MM.1S (cell line): ENCODE measurements around the gene FAM76A.

Experiments used
- EZH2 ChIP-seq: fragments of 300-600 bp; sonication (generic); optimal IDR thresholded peaks from 2 replicates; pipeline ENCODE3; 2017; ENCODE audit warnings: low read depth, mild to moderate bottlenecking, antibody characterized with exemption, low read length, mixed read lengths
- EZH2phosphoT487 ChIP-seq: fragments of 300-600 bp; sonication (generic); IDR thresholded peaks from 2 replicates; pipeline ENCODE4 v1.6.1; 2018; ENCODE audit warnings: antibody characterized with exemption, low read length
- TF ChIP-seq, protein P1 (sequence below): fragments of 300-600 bp; sonication (generic); IDR thresholded peaks from 2 replicates; pipeline ENCODE4 v1.5.1; 2016; ENCODE audit warnings: antibody characterized with exemption, low read length, mixed read lengths

DNA sequence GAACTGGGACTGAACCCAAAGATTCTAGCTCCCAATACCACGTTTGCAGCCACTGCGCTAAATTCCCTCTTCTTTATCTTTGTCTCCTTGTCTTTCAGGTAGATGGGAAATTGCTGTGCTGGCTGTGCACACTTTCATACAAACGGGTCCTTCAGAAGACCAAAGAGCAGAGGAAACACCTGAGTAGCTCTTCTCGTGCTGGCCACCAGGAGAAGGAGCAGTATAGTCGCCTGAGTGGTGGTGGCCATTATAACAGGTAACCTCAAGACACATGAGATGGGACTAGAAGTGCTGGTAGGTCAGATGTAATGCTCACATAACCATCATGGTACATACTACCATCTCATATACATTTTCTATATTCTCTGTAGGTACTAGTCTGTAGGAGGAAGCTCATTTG is 18.8 kb downstream of the FAM76A start:
- TF ChIP-seq, protein P1, sequence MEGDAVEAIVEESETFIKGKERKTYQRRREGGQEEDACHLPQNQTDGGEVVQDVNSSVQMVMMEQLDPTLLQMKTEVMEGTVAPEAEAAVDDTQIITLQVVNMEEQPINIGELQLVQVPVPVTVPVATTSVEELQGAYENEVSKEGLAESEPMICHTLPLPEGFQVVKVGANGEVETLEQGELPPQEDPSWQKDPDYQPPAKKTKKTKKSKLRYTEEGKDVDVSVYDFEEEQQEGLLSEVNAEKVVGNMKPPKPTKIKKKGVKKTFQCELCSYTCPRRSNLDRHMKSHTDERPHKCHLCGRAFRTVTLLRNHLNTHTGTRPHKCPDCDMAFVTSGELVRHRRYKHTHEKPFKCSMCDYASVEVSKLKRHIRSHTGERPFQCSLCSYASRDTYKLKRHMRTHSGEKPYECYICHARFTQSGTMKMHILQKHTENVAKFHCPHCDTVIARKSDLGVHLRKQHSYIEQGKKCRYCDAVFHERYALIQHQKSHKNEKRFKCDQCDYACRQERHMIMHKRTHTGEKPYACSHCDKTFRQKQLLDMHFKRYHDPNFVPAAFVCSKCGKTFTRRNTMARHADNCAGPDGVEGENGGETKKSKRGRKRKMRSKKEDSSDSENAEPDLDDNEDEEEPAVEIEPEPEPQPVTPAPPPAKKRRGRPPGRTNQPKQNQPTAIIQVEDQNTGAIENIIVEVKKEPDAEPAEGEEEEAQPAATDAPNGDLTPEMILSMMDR, result no peak
- TF ChIP-seq EZH2 (no peak), EZH2phosphoT487 (no peak)
